Inflammatory macrophage treated with lipopolysaccharide for 1 hour (primary cell): ENCODE measurements around the gene ITGA11.
"Not testable (repeated sequence)": the region's sequence is repeated elsewhere in the genome, so short reads cannot be mapped to it uniquely, and the experiment has no call there.

Experiments used
- DNase-seq, 2 donors: peaks; one replicate each; pipeline ENCODE4 v3.0.0-alpha.2; 2020 to 2022

The ITGA11 gene

DNA sequence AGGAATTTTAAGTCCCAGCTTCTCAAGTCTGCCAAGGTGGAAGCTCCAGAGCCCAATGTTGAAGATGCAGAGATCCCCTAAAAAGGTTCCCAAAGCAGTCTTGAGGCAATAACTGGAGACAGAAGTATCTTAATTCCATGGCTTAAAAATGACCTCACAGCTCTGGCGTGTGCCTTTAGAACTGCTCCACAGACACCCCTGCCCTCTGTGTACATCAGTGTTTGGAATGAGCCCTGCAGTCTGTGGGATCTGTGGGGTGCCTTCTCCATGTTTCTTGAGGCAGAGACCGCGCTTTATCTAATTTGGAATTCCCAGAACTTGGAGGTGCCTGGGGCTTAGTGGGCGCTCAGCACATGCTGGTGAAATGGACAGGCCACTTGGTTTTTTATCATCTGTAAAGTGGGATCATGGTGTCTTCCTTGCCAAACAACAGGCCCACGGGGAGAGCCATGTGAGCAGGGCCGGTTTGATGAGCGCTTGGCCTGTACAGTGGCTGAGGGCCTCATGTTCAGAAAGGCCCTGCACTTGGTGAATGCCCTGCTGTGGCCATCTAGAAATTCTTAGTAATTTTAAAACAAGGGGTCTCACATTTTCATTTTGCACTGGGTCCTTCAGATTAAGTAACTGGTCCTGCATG is 7.1 kb downstream of the ITGA11 start:
- no peak for DNase-seq

DNA sequence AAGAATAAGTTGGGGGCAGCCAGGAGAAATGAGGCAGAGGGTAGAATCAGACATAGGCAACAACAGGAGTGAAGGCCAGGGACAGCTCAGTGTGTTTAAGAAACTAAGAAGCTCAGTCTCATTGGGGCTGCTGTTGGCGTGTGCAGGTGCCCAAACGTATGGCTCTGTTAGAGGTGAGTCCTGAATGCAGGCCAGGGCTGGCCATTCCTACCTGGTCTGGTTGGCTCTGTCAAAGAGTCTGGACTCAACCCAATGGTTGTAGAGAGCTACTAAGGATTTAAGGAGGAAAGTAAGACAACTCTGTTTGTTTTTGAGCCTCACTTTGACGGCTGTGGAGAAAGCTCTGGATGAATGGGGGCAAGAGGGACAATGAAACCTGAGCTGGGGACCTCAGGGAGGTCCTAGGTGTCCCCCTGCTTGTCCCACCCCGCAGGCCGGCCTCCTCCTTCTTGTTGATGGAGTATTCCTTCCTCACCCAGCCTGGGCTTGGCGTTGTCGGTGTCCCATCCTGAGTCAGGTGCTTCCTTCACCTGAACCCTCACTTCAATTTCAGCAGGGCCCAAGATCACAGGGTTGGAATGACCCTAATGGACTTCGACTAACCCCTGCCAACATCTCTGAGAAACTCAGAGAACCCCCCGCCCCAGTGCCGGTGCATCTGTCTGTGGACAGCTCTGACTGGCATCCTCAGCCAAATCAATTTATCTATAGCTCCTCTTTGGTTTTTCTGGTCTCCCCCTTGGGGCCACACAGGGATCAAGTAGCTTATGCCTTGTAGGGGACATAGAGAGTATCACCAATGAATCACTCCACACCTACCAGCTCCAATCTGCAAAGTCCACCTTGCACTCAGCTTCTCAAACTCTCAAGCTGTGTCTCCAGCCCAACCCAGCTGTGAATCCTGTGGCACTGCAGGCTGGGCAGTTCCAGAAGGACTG is 8.3 kb downstream of the ITGA11 start:
- DNase-seq = no peak

DNA sequence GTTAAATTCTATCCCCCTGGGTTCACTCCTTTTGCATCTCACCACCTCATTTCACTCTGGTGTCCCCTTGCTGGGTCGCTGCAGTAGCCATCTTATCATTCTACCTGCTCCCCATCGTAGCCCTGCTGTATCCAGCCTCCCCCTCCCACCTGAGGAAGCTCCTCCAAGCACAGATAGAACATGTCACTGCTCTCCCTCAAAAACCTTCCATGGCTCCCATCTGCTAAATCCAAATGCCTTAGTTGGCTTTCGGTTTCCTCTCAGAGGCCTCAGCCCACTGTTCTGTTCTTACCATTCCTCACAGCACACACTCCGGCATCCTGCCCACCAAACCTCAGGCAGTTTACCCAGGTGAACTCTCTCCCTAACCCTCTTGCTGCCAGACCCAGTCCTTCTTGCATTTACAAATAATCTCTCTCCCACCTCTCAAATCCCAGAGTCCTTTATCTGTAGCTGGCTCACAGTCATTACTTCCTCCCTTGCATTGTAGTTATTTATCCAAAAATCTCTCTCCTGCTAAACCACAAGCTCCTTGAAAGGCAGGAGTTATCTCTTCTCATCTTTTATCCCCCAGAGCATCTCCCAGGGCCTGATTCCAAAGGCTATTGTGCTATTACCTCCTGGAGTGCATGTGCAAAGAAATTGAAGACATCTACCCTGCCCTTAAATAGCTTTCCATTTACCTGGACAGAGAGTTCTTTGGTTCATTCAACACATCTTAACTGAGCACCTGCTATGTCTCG is 9.4 kb downstream of the ITGA11 start:
- DNase-seq = not testable (repeated sequence)

DNA sequence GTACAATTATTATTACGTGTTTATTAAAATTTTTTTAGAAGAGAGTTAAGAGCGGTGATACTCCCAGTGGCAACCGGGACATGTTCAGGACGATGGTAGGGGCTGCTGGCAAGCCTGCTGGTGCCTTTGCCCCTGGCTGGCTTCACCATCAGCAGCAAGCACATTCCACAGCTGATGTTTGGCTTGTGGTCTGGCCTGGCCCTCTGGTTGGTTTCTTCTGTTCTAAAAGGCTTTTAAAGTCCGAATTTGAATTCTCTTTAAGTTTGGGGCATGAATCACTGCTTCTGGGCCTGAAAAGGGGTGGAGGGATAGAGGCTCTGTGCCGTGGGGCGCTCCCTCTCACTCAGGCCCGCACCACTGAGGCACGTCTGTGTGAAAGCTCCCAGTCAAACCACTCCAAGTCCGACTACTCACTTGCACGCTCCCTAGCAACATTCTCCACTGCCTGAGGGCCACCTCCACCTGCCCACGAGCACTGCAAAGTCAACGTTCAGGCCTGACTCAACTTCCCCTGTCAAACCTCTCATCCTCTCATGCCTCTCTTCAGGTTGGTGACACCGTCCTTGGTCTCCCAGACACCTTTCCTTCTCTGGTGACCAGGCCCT is 10.1 kb downstream of the ITGA11 start:
- no peak for DNase-seq

DNA sequence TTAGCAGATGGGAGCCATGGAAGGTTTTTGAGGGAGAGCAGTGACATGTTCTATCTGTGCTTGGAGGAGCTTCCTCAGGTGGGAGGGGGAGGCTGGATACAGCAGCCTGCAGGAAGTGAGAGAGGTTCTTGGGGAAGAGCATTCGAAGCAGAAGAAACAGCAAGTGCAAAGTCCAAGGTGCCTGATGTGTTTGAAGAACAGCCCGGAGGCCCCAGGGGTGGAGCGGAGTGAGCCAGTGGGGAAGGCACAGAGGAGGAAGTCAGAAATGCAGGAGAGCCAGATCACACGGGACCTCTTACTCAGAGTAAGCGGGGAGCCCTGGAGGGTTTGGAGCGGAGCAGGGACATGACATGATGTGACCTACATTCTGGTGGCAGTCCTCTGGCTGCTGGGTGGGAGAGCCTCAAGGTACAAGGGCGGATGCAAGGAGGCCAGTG is 10.8 kb downstream of the ITGA11 start:
- DNase-seq = no peak

DNA sequence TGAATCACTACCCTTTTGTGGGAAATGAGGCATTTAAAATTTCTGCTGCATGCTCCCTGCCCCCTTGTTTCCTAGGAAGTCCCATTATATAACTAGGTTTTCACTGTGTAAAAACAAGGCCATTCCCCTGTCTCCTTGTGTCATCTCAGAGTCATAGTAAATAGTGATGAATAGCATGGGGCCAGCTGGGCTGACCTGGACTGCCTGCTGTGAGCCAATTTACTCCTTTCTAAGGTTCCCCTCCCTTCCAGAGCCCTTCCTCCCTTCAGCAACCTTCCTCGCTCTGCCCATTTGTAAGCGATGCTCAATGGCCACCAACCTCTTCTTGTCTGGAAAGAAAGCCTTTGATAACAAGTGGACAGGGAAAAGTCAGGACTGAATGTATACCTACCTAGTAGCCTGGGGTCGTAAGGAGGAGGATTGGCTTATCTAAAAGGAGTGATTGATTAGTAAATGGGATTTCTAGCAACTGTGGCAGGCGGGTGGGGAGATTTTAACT is 11.7 kb downstream of the ITGA11 start:
- DNase-seq = no peak

DNA sequence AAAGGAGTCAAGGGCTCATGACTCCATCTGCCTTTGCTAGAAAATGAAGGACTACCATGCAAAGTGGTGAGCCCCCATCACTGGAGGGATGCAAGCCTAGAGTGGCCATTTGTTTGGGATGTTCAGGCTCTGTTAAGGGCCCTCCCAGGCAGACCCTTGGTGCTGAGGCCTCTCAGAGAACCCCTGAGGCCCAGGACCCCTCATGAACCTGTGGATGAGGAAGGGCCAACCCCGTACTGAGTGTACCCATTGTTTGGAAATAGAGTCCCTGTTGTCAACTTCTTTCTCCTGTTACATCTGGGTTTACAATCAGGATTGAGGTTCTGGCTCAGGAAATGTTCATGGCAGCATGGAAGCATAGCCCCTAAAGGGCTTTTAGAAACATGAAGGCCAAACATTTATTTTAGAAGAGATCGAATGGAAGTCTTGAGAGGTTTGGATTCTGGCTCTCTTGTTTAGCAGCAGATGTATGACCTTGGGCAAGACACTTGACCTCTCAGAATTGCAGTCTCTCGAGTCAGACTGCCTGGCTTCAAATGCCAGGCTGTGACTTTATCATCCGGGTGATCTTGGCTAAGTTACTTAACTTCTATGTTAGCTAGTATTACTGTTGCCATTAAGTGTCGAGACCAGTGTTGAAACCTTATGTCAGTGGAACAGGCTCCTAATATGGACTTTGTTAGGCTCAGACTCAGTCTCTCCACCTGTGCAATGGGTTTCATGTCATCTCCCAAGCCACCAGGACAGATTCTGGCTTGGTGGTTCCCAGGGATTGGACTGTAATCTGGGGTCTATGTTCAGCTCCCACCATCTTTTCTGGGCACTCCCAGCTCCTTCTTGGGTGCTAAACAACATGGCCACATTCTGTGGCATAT is 12.4 kb downstream of the ITGA11 start:
- DNase-seq = no peak

DNA sequence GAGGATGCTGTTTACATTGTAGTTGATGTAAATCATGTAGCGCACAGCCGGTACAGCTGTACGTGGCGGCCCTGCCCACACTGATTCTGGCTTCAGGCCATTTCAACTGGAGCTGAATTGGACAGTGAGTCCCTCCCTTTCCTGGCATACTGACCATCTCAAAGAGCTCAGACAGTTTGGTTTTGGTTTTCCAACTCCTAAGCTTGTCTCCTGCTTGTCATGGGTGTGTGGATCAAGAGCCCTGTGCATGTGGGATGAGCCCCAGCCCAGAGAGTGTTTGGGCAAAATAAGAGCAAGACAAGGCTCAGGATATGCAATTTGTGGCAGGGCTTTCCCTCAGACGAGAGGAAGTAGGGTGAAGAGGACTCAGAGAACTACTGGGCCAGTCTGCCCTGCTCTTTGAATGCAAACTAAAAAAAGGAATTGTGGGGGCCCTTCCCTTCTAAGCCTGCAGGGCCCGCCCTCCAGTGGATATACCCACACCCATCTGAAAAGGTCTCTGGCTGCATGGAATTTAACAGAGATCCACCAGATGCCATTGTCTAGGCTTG is 13.3 kb downstream of the ITGA11 start:
- DNase-seq = peak; percentile 16 to 33

DNA sequence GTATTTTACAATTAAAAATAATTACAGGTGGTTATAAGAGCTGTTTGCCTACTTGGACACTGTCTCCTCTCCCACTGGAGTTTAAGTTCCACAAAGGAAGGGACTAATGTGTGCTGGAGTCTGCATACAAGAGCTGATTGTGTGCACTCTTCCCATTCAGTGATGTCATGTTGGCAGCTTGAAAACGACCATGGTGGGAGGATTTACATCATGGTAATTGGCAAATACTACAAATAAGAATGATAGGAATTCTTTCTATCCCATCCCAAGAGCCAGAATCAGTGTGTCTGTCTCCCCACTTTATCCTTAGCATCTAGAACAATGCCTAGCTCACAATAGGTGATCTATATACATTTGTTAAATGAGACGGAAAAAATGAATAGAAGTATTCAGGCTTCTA is 14.1 kb downstream of the ITGA11 start:
- no peak for DNase-seq

DNA sequence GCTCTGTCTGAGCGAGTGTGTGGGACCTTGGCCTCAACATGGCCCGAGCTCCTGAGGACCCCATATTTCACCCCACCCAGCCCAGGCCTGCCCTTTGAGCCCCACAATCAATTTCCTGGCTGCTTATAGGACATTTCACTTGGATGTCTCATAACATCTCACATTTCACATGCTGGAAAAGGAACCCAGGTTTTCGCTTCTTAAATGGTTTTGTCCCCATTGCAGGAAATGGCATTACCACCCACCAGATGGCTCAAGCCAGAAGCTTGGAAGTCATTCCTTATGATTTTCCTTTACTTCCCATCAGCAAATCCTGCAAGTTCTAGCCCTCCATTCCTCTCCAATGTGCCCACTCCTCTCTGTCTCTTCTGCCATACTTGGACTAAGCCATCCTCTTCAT is 14.9 kb downstream of the ITGA11 start:
- no peak for DNase-seq

DNA sequence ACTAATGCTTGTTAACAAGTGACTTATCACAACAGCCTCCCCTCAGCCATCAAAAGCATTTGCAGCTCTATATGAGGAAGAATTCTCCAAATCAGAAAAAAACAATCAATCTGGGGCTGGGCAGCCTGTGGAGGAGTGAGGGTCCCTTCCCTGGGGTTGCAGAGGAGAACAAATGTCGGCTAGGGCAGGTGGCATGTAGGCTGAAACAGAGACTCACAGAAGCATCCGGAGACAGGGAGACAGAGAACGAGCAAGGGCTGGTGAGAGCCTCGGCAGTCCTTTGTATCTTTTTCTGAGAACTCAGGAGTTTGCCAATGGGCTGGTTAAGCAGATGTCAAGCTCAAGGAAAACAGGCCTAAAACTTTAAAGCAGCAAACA is 15.8 kb downstream of the ITGA11 start:
- no peak for DNase-seq

DNA sequence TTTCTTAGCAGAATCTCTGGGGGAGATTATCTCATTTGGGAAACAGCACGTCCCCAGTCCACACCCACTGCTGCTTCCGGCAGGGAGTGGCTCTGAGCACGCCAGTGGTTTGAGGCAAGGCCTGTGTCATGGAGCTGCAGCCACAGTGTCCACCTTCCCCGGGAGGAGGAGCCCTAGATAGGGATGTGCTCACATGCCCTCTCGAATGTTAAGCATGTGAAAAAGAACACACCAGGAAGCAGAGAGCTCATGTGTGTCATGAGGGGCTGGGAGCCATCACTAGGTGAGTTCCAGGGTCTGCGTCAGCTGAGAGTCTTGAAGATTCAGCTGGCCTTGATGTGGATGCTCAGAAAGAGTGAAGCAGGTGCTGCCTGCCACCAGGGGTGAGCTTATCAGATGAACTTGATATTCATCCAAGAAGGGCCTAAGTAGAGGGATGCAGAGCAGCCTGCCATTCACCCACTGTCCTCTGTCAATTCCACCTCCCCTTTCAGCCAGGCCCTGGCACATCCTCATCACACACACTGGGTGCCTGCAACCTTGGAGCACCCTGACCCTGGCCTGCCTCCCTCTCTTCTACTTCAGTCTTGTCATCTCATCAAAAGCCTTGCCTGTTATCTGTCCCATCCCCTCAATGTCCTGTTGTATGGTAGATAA is 16.3 kb downstream of the ITGA11 start:
- no peak for DNase-seq

DNA sequence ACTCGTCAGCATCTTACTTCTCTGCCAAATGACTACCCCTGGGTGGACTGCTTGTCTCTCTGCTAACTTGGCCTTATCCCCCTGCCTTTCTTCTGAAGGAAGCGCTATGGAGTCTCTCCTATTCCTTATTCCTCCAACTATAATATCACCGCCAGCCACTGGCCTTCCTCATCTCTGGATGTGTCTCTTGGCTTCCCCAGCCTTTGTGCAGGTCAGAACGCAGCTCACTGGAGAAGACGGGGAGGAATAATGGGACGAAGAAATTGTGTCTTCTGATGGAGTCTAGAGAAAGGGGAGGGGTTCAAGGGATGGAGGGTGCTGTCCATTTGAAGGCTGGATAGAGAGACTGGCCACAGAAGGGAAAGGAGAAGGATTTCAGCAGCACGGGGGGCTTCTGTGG is 16.9 kb downstream of the ITGA11 start:
- DNase-seq = no peak

DNA sequence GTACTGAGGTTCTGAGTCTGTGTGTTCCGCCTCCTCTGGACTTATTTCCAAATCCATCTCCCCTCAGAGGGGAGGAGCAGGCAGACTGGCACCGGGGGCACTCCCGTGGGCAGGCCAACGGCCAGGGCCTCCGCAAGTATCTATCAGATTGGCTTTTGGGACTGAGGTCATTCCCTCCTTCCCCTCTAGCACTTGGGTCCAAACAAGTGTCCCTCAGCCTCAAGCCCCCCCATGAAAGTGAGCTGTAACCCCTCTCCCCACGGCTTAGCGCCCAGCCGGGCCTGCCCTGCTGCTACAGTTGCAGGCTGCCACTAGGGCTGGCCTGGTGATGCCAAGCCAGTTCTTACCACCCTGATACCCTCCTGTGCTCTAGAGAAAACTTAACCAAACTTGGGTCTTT is 17.4 kb downstream of the ITGA11 start:
- DNase-seq = no peak

DNA sequence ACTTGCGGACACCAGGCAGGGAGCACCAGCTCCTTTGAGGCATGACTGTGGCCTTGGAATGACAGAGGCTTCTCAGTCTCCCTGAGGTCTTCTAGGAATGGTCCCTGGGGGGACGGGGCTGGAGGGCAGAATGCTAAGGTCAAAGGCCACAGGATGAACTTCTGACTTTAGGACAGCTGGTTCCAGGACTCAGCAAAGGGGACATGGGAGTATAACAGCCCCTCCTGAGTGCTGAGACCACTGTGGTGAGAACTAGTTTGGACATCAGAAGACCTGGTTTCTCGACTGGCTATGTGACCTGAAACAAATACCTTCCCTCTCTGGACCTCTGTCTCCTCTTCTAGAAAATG is 17.8 kb downstream of the ITGA11 start:
- DNase-seq = no peak

DNA sequence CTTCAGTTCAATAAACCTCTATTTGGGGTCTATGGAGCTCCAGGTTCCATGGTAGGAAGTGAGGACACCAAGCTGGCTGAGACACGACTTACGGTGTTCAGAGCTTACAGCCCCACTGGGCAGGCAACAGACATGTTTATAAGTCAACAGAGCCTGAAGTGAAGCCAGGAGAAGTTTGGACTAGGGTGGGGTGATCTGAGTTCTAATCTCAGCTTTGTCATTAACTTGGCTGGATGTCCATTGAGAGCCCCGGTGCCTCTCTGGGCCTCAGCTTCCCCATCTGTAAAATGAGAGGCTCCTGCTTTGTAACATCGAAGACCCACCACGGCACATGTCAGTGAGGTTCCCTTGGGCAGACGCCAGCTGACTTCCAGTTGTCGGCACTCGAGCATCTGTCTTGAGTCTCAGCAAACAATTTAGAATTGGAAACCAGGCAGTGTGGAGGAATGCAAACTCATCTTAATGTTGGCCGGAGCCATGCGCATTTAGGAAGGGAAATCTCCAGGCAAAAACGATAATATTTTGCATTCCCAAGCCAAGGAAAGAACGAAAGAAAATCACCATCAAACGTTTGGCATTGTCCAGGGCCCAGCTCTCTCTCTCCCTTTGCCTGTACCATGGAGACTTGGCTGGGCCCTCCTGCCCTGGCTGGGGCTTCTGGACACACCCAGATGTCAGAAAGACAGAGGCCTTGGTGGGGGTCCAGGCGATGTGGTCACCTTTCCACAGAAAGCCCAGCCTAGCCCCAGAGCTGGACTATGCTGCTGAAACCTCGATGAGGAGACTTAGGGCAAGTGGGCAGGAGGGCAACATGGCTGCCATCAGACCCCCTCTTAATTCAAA is 18.4 kb downstream of the ITGA11 start:
- no peak for DNase-seq

DNA sequence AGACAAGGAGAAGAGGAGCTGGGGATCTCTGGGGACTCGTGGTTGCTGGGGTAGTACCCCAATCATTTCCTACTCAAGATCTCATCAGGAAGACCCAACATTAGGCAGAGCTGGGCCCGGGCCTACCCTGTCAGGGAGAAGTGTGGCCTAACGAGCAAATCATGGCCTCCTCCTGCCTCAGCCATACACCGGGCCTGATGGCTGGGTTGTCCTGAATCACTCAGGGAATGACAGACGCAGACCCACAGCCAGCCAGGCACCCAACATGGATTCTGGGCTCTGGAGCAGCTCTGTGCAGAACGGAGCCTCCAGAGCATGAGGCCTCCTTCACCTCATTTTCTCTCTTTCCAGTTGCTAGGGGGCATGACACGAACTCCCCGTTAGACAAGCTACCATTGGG is 19.7 kb downstream of the ITGA11 start:
- DNase-seq = no peak

DNA sequence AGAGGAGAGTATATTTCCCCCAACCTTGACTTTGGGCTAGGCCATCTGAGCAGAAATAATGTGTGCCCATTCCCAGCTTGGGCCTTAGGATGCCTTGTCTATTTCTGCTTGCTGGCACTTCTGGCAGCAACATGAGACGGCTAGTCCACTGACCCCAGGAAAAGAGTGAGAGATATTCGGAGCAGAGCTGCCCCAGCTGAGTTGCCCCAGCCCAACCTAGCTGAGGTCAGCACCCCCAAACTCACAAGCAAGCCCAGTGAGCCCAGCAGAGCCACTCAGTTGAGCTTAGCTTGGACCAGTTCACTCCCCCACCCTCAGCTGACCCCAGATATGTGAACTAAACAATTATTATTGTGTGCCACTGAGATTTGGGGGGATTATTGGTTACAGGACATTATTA is 20.2 kb downstream of the ITGA11 start:
- DNase-seq = no peak

DNA sequence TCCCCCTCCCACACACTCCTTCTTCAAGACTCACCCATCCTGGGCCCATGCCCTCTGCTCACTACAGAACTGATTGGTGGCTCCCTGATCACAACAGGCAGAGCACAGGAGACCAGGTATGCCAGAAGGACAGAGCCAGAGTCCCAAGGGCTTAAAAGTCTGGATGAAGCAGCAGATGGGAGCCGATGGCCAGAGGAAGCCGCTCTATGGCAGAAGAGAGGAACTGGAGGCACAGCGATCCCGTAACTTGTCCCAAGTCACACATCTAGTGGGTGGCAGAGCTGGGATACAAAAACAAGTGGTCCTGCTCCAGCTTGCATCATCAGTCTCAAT is 20.7 kb downstream of the ITGA11 start:
- no peak for DNase-seq
